Stomach (tissue), 4 donors: ENCODE results near the gene TCP11L2.

Experiments used
- POLR2A ChIP-seq, 4 donors: fragments of 450-650 bp; IDR thresholded peaks; one replicate each; pipeline ENCODE4 v1.6.1; 2016; ENCODE audit warnings: antibody characterized with exemption in 4 of 4, control low read depth in 2 of 4, mild to moderate bottlenecking in 1 of 4, moderate library complexity in 1 of 4
- TF ChIP-seq, protein P1 (sequence below), 7 experiments: fragments of 450-650 bp in 4 of 7; fragments of 200-600 bp in 3 of 7; sonication (generic) in 3 of 7; IDR thresholded peaks; one replicate each; pipeline ENCODE4 v1.5.1; 2016 to 2019; ENCODE audit warnings: antibody characterized with exemption in 7 of 7, control low read depth in 2 of 7, mild to moderate bottlenecking in 1 of 7

DNA sequence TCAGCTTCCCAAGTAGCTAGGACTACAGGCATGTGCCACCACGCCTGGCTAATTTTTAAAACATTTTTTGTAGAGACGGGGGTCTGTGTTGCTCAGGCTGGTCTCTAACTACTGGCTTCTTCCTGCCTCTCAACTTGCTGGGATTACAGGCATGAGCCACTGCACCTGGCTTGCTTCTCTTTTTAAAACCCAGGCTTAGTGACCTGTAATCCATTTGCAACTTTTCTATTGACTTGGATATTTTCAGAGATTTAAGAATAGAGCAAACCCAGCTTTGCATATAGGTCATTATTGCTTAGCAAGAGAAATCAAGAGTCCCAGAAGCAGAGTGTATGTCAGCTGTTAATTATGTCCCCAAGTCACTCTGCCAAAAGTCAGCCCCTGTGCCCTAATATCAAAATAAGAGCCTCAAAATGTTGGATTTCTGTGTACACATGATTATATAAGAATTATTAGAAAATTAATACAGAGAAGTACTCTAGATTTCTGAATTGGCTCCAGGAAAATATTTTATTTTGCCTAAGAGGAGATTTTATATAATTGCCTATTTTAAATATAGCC, 24.9 kb downstream of the TCP11L2 start:
- no peak for TF ChIP-seq POLR2A (IDR thresholded peaks at IDR 0.05)
- TF ChIP-seq, protein P1, sequence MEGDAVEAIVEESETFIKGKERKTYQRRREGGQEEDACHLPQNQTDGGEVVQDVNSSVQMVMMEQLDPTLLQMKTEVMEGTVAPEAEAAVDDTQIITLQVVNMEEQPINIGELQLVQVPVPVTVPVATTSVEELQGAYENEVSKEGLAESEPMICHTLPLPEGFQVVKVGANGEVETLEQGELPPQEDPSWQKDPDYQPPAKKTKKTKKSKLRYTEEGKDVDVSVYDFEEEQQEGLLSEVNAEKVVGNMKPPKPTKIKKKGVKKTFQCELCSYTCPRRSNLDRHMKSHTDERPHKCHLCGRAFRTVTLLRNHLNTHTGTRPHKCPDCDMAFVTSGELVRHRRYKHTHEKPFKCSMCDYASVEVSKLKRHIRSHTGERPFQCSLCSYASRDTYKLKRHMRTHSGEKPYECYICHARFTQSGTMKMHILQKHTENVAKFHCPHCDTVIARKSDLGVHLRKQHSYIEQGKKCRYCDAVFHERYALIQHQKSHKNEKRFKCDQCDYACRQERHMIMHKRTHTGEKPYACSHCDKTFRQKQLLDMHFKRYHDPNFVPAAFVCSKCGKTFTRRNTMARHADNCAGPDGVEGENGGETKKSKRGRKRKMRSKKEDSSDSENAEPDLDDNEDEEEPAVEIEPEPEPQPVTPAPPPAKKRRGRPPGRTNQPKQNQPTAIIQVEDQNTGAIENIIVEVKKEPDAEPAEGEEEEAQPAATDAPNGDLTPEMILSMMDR (IDR thresholded peaks at IDR 0.05): no peak
